Measurements from ENCODE around the gene RNU1-3. TPM values are rescaled to one million over a fixed set of nuclear protein-coding genes. Genes with fewer than 3 reads are reported as not detected.

RNU1-3 gene
- total and polyA plus RNA-seq, 9 of the 15 experiments (the other 6 are each of a cell fraction or from before 2014, with no cell fraction given), result under 0.01 to 32,823 (median 2,538) TPM; not detected in 4

GRCh38 chr1:16630661-16631247, 36.0 kb downstream of the RNU1-3 start (continued):
- TF ChIP-seq, protein P1, sequence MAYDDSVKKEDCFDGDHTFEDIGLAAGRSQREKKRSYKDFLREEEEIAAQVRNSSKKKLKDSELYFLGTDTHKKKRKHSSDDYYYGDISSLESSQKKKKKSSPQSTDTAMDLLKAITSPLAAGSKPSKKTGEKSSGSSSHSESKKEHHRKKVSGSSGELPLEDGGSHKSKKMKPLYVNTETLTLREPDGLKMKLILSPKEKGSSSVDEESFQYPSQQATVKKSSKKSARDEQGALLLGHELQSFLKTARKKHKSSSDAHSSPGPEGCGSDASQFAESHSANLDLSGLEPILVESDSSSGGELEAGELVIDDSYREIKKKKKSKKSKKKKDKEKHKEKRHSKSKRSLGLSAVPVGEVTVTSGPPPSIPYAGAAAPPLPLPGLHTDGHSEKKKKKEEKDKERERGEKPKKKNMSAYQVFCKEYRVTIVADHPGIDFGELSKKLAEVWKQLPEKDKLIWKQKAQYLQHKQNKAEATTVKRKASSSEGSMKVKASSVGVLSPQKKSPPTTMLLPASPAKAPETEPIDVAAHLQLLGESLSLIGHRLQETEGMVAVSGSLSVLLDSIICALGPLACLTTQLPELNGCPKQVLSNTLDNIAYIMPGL (CRISPR knock-in tag; IDR thresholded peaks at IDR 0.05), result peak; percentile 21; the same call in 1 of the 2 replicates
- peak; percentile 76; the same call in 1 of the 2 replicates for TF ChIP-seq ZBTB7A (IDR thresholded peaks at IDR 0.05; ENCODE audit: borderline replicate concordance, control insufficient read depth, low read depth, low read length)
- TF ChIP-seq ZNF143 (CRISPR knock-in tag; IDR thresholded peaks at IDR 0.05), result 0 out of 2 replicates have a peak, but pooled peaks have one; percentile 5
- no peak for TF ChIP-seq BRCA1 (IDR thresholded peaks at IDR 0.05)
- no peak for TF ChIP-seq BRCA1 (CRISPR knock-in tag; IDR thresholded peaks at IDR 0.05)
- peak; percentile 33; the same call in 1 of the 2 replicates for TF ChIP-seq SIN3B (IDR thresholded peaks at IDR 0.05; ENCODE audit: low read depth)
- TF ChIP-seq HMGN3 (IDR thresholded peaks at IDR 0.05; ENCODE audit: borderline replicate concordance, extremely low read depth, insufficient read length, low read depth, low read length), result no peak
- no peak for TF ChIP-seq ZNF707 (CRISPR knock-in tag; conservative IDR thresholded peaks at IDR 0.05)
